GM19372 (cell line): ENCODE results near the gene ACKR3.

ENCODE experiments used
- ATAC-seq: cut with Tn5 transposase; IDR thresholded peaks from one replicate; pipeline ENCODE4 v1.9.1; 2021; ENCODE audit warnings: mild to moderate bottlenecking, low read depth, moderate library complexity; ENCODE audit not compliant: unreplicated experiment

Gene ACKR3

GRCh38 chr2:236548179-236548921 lies 21.3 kb upstream of the ACKR3 start:
- ATAC-seq = no peak

DNA sequence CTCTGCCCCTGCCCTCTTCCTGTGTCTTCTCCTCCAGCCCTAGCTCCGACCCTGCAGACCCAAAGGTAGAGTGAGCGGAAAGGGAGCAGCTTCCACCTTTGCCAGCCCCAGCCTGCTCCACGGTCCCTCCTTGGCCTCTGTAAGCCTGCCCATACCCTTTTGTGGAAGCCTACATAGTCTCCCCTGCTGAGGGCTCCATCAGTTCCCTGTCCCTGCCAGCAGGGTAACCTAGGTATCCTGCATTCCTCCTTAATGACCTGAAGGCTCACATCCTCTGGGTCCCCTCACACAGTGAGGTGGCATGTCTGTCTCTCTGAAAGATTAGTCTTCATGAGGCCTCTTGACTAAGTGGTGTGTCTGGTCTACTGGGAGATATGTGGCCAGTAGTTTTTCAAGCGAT lies 20.5 kb upstream of the ACKR3 start:
- ATAC-seq = no peak

DNA sequence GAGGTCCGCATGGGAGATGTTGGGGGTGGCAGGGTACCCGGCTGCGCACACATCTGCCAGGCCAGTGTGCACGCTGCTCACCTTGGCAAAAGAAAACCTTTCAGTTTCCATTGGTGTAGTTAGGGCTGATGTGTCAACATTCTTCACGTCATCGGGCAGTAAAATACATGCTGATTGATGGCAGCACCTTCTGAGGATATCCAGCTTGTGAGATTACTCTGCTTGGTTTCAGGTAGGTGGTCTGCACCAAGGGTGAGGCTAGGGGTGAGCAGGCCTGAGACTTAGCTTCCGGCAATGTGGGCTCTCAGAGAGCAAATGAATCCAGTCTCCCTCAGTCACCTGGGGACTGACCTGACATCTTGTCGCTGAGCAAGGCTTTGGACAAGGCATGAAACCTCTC lies 19.3 kb upstream of the ACKR3 start:
- ATAC-seq = no peak

GRCh38 chr2:236550701-236551465 lies 18.7 kb upstream of the ACKR3 start:
- ATAC-seq = peak; percentile 41

DNA sequence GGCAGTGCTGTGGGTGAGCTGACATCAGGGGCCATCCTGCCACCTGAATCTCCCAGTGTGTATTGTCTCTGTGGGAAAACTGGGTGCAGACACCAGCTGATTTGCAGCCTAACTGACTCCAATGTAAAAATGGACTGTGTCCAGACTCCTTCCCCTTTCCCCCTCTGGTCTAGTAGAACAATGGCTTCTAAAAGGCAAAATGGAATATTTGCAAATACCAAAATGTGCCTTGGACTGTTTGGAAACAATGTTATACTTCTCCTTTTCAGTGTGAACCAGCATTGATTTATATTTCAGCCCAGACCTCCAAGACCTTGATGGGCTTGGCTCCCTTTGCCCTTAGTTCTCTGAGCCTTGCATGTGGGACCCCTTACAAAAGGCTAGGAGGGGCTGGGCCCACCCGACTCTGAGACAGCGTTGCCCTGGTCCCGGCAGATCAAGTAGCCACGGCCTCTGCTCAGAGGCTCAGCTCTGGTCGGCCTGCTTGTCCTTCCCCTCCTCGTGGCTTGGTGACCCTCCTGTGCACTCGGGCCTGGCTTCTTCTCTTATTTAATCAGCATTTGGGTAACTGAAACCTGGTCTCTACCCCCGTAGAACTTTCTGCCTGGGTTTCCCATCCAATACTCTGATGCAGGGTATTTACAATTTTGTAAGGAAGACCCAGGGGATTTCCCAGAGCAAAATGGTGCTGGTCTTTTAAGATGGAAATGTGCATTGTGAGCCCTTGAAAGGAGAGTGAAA lies 18.0 kb upstream of the ACKR3 start:
- no peak for ATAC-seq

DNA sequence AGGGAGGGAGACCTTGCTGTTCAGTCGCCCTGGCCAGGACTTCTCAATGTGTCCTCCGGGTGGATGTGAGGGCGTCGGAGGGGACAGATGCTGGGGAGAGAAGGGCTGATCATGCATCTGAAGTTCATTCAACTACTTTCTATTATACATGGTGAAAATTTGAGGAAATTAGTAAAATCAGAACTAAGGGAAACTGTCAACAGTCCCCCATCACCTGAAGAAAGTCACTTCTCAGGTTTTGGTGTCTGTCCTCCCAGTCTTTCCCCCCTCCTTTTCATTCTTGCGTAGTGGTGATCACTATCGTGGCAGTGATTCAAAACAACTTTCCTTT lies 17.4 kb upstream of the ACKR3 start:
- no peak for ATAC-seq

DNA sequence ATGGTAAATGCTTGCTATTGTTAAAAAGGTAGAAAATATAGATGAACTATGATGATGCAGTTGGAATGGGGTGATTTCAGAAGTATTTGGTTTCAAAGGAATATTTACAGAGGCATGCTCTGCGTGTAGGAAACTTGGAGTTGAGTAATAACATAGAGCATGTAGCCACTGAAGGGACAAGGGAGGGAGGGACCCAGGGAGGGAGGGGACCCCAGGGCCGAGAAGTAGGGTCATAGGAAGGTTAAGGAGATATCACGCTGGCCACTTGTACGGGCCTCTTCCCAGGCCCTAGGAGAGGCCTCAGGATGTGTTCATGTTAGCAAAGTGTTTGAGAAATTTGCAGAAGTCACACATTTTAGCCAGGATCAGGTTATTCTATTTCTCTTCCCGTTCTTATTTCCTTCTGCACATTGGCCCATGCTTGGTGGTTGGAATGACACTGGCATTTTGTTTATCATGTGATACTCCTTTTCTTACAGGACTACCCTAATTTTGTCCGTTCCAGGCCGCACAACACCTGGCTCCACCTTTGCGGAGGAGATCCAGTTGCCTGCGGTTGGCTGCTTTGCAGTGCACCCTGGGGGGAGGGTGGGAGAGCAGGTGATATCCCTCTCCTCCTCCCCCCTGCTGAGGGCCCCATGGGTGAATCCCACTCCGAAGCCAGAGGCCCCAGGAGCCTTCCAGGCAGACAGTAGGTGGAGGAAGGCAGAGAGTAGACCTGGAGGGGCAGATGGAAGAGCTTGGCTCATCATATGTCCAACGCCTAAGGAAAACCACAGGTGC lies 16.9 kb upstream of the ACKR3 start:
- ATAC-seq = no peak

DNA sequence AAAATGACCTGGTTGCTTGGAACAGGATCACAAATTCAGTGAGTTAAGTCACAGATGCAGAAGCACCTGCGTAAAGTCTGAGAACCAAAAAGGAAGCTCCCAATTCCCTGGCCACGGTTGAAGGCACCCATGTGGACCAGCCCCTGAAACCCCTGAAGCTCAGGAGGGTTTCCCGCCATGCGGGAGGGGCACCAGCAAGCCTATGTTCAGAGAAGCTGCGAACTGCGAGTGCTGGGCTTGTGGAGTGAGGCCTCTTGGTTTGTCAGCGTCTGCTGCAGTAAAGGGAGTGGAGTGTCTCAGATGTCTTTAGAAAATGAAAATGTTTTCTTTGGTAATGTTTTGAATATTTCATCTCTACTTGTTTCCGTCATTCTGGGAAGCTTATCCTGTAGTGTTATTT lies 16.1 kb upstream of the ACKR3 start:
- no peak for ATAC-seq

DNA sequence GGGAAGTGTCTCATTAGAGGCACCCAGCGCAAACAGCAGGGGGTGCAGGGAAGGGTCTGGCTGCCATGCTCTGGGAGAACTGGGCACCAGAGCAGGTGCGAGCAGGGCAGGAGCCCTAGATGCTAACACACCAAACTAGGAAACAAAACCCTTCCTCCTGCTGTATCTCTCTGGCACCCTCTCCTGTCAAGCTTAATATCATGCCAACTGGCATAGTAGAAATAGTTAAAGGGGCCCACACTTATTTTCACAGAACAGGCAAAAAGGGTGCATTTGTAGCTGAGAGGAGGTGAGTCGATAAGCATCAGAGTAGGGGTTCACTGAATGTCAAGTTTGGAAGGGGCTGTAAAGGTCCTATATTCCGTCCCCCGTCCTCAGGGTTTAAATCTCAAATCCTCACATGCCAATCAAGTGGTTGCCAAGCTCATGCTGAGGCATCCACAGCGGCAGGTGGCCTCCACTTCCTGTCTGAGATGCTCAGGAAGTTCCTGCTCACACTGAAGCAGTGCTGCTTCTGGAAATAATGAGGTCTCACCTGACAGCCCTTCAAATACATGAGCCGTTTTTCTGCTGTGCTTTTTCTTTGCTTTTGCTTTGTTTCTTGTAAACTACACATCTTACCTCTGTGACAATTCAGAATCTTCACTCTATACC lies 14.9 kb upstream of the ACKR3 start:
- ATAC-seq = no peak

DNA sequence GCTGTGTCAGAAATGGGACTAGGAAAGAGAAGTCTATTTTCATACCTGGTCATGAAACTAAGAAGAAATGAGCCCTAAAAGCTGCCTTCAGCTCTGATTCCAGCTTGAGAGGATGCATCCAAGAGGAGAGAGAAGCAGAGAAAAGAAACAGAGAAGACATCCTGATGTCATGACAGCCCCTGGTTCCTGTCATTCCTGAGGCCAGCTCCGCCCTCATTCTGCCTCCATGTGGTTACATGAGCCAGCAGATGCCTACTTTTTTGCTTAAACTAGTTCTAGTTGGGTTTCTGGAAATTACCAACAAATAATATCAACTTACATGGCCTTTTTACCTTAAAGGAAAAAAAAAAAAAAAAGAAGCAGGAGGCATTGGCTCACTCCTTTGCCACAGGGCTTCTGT lies 14.1 kb upstream of the ACKR3 start:
- no peak for ATAC-seq

- ATAC-seq = no peak
These were observed 12.2 kb upstream of the ACKR3 start for GRCh38 chr2:236557306-236558030.

- ATAC-seq = no peak
These were observed 11.6 kb upstream of the ACKR3 start for GRCh38 chr2:236558036-236558435.

GRCh38 chr2:236558993-236559978 lies 10.3 kb upstream of the ACKR3 start:
- ATAC-seq = no peak

DNA sequence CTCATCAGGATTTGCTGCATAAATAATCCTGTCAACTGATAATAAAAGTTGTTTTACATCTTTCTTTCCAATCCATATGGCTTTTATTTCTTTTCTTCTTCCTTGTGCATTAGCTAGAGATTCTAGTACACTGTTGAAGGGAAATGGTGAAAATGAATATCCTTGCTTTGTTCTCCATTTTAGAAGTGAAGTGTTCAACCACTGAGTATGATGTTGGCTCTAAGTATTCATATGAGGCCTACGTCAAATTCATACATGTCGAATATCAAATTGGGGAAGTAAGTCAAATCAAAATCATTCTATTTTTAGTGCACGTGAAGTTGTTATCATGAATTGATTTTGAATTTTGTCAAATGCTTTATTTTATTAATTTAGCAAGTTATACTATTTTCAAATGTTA lies 7.8 kb upstream of the ACKR3 start:
- ATAC-seq = no peak

DNA sequence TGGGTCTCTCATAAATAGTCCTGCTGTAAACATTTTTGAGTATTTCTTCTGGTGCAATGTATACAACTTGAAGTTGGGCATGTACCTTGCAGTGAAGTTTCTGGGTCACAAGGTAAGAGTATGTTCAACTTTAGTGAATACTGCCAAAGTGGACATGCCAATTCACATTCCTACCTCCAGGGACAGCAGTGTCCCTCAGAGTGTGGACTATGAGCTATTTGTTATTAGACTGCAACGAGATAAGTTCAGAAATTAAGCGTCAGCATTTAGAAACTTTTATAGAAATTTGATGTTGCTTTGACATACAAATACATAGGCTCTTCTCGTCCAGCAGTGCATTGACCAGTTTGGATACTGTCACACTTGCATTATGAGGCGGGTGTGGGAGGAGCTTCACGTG lies 7.2 kb upstream of the ACKR3 start:
- no peak for ATAC-seq

DNA sequence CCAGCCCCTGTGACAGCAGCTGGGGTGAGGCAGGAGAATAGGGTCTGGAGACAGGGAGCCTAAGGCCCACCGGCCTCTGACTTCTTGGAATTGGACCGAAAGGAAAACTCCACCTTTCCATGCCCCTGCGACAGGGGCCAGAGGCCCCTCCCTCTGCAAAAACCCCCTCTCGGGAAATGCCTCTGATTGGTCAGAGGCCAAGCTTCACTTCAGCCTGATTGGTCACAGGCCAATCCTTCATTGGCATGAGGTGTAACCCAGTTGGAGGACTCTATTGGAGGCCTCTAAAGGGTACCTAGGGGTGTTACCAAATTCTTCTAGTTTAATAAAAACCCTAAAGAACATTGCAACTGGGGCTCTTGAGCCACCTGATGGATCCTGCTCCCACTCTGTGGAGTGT lies 5.7 kb upstream of the ACKR3 start:
- no peak for ATAC-seq

DNA sequence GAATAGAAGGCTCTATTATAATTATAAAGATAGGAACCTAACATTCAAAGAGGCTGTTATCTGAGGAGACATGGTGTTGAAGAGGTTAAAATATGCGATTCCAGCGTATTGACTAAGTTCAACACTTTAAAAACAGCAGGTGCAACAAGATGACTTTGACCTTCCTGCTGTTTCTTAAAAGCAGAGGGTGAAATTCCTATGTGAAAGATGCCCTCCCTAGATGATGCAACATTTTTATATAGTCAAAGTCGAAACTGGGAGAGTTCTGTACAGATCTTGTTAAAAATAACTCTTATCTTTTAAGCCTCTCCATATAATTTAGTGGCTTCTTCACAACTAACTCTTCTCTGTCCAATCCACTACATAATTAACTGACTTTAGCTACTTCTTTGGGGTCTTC lies 4.4 kb upstream of the ACKR3 start:
- no peak for ATAC-seq

DNA sequence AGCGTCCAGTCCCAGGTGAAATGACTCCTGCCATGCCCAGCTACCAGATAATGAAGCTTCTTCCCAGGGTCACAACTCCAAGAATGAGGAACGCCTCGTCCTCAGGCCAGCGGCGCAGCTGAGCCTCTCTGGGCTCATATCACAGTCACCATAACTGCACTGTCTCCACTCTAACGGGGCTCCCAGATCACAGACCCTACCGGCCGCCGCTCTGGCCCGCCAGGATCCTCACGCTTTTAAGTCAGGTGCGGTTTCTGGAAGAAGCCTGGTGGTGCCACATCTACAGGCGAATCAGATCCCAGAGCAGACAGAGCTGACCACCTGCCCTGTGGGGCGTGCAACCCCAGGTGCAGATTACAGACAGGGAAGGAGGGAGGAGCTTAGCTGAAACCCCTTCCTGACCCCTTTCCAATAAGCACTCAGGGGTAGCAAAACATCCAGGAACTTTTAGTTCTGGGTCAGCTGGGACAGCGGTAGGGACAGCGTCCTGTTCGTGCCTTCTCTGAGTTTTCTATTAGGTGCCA lies 3.7 kb upstream of the ACKR3 start:
- ATAC-seq = no peak
